ENCODE data around the gene CES2.
"Not testable (repeated sequence)": the region's sequence is repeated elsewhere in the genome, so short reads cannot be mapped to it uniquely, and the experiment has no call there.

CES2 gene

DNA sequence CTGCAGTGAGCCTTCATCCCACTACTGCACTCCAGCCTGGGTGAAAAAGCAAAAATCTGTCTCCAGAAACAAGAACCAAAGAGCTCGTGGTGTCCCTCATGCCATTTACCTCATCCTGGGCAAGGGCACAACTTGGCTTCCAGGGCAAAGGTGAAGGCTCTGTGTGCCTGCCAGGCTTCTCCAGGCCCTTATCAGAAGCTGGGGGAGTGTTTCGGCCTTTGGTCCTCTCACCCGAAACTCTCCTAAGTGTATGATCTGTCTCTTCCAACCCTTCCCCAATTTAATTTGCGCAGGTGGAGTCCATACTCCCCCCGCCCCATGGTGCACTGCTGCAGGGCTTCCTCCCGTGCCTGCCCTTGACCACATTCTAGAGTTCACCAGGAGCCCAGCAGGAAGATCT lies 1.1 kb downstream of the CES2 start:
- no peak for DNase-seq

DNA sequence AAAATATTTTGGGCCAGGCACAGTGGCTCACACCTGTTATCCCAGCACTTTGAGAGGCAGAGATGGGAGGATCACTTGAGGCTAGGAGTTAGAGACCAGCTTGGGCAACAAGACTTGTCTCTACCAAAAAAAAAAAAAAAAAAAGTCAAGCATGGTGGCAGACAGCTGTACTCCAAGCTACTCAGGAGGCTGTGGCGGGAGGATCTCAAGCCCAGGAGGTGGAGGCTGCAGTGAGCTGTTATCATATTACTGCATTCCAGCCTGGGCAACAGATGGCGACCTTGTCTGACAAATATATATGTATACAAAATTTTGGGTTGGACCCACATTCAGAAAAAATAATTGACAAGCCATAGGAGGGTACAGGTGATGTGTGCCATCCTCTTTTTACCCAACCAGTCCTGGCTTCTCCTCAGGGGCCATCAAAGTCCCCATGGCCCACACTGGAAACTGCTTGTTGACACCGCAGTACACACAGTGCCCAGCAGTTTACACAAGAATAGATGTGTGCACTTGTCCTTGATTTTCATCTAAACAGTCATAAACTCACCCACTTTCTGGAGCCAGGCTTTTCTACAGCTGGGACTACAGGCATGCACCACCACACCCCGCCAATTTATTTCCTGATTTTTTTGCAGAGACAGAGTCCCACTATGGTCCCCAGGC lies 1.7 kb downstream of the CES2 start:
- no peak for DNase-seq

DNA sequence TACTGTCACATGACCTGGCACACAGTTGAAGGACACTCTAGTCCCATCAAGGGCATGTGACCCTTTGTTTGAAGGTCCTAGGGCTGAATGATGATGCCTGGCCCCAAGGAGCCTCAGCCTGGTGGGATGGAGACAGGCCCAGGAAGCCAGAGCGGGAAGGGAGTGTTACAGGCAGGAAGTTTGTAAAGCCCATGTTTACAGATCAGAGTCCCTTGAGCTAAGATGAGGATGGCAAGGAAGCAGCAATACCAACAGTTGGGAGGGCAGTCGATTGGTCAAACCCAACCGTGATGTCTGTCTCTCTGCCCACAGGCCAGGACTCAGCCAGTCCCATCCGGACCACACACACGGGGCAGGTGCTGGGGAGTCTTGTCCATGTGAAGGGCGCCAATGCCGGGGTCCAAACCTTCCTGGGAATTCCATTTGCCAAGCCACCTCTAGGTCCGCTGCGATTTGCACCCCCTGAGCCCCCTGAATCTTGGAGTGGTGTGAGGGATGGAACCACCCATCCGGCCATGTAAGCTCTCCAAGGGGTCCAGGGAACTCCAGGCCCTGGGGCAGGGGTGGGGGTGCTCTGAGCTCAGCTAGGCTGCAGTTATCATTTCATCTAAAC lies 2.5 kb downstream of the CES2 start:
- DNase-seq = no peak

DNA sequence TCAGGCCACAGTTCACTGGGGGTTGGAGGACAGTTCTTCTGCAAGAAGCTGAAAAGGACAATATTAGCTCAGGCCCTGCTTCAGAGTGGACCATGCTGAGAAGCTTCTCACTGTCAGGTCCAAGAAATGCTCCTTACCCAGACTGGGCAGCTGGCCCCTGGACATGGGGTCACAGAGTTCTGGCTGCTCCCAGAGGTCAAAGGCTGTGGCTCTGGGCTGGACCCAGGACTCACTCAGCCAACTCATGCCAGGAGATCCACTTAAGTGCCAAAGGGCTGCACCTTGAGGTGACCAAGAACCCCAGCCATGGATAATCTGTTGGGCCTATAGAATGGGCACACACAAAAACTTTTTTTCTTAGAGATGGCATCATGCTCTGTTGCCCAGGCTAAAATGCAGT lies 4.0 kb downstream of the CES2 start:
- no peak for DNase-seq

DNA sequence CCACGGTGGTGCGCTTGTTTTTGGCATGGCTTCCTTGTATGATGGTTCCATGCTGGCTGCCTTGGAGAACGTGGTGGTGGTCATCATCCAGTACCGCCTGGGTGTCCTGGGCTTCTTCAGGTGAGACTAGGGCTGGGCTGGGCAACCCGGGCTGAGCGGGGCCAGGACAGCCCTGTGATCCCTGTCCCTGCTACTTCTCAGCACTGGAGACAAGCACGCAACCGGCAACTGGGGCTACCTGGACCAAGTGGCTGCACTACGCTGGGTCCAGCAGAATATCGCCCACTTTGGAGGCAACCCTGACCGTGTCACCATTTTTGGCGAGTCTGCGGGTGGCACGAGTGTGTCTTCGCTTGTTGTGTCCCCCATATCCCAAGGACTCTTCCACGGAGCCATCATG lies 4.9 kb downstream of the CES2 start:
- DNase-seq = no peak

DNA sequence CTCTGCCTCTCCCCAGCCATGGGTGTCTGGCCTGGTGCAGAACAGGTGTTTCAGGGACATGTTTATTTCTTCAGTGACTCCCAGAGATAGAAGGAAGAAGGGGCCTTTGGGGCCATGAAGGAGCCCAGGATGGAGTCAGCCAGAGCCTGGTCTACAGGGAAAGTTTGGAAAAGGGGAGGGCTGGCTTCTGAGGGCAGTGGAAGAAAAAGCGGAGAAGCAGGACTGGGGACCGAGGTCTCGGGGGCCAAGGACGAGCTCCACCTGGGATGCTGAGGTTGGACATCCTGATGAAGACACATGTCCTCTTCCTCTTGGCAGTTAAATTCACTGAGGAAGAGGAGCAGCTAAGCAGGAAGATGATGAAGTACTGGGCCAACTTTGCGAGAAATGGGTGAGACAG lies 7.7 kb downstream of the CES2 start:
- DNase-seq = no peak

DNA sequence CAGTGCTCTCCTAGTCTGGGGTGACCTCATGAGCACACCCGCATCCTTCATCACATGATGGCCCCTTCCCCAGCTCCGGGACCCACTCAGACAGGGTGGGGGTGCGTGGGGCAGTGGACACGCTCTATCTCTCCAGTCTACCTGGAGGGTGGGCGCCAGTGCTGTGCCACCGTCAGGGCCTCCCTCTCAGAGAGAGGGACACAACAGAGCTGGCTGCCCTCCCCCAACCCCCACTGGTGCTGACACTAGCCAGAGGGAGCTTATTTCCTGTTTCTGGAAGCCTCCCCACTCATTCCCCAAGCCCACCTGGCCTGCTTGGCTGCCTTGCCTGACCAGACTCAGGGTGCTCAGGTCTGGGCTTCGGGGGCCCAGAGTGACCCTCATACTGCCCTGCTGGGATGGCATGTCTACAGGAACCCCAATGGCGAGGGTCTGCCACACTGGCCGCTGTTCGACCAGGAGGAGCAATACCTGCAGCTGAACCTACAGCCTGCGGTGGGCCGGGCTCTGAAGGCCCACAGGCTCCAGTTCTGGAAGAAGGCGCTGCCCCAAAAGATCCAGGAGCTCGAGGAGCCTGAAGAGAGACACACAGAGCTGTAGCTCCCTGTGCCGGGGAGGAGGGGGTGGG lies 8.2 kb downstream of the CES2 start:
- DNase-seq = no peak

DNA sequence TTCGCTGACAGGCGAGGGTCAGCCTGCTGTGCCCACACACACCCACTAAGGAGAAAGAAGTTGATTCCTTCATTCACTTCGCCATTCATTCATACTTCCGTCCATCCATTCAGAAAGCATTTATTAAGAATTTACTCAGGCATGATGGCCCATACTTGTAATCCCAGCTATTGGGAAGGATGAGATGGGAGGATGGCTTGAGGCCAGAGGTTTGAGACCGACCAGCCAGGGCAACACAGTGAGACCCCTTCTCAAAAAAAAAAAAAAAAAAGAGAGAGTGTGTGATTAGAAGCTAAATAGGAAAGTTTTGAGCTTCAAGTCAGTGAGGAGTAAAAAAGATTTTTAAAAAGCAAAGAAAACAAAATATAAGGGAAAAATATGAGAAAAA lies 8.7 kb downstream of the CES2 start:
- no peak for DNase-seq

DNA sequence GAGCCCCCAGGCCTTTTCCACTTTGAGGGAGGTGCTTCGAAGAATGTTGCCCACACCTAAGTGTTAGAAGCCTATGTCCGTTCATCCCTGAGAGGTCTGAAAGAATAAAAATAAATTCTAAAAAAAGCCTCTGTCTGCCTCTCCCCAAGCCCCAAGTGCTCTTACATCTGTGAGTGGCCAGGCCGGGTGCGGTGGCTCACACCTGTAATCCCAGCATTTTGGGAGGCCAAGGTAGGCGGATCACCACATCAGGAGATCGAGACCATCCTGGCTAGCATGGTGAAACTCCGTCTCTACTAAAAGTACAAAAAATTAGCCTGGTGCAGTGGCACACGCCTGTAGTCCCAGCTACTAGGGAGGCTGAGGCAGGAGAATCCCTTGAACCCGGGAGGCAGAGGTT lies 9.7 kb downstream of the CES2 start:
- not testable (repeated sequence) for DNase-seq

DNA sequence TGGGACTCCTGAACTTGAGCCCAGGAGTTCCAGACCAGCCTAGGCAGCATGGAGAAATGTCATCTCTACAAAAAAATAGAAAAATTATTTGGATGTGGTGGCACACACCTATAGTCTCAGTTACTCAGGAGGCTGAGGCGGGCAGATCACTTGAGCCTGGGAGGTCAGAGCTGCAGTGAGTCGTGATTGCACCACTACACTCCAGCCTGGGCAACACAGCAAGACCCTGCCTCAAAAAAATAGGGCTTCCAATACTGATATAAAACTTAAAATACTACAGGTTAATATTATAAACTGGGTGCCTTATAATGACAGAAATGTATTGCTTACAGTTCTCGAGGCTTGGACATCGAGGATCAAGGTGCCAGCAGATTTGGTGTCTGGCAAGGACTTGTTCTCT lies 10.6 kb downstream of the CES2 start:
- no peak for DNase-seq

DNA sequence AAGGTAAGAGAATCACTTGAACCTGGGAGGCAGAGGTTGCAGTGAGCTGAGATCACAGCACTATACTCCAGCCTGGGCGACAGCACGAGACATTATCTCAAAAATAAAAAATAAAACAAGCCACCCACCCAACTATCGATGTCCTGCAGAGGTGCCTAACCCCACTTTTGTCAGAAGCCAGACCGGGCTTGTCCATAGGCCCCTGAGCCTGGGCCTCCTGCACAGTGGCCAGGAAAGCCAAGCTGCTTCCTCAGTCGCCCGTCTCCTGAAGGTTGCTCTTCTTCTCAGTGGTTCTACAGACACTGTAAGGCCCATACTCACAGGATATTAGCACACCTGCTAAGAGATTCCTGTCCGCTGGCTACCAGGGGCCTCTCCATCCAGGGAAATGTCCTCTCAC lies 11.2 kb downstream of the CES2 start:
- no peak for DNase-seq

DNA sequence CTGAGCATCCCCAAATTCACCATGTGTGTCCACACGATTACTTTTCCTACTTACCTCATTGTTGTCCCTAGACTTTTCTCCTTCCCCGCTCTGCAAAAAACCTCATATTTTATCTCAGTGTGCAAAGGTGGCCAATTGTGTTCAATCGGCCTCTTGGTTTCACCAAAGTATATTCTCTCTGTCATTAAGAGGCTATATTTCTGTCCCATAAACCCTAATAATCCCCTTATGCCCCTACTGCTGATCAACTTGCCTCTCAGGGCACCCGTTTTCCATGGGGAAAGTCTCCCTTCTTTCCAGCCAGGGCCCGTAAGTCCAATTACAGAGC lies 11.6 kb downstream of the CES2 start:
- no peak for DNase-seq

DNA sequence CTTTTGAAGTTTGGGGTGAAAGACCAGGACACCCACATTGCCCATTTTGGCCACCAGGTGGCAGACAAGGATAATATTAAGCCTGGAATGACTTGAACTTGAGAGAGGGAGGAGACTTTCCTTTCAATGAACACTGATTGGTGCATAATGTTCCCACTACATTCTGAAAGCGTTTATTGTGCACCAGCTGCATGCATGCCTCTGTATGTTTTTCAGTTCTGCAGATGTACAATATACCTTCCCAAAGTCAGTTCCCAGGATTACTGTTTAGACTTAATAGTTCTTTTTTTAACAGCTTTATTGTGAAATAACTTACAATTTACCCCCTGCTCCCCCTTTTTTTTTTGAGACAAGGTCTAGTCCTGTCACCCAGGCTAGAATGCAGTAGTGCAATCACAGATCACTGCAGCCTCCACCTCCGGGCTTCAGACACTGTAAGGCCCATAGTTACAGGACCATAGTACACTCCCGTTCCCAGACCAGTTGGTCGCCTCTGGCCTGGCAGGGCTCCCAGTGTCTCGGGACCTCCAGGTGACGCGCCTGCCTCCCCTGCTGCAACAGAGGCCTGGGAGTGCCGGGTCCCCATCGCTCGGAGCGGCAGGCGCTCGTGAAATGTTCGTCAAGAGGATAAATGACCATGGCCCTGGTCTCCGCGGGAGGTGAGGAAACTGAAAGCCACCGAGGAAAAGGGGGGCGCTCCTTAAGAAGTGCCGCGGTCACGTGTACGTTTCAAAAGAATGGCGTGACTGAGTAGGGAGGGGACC lies 12.2 kb downstream of the CES2 start:
- peak; percentile 80 for DNase-seq

DNA sequence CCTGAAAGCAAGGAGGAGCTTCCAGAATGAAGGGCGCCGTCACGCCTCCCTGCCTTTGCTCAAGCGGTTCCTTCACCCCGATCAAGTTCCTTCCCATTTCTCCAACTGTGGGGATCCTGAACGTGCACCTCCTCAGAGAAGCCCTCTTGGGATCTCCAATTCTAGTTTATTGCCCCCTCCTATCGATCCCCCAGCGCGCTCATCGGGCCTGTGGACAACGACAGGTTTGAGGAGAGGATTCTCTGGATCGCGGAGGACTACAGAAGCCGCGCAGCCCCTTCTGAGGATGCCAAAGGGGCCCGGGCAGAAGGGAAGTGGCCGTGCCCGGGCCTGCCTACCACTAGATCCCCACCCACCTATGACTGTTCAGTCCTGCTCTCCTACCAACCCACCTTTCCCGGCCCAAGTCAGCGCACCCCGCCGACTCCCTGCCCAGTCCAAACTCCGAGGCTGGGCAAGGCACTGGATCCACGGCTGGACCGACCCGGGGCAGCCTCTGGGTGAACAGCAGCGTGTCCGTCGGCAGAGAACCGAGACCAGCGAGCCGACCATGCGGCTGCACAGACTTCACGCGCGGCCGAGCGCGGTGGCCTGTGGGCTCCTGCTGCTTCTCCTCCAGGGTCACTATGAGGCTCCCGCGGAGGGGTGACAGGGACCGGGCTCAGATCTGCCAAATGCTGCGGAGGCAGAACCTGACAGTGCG lies 13.0 kb downstream of the CES2 start:
- DNase-seq = no peak

DNA sequence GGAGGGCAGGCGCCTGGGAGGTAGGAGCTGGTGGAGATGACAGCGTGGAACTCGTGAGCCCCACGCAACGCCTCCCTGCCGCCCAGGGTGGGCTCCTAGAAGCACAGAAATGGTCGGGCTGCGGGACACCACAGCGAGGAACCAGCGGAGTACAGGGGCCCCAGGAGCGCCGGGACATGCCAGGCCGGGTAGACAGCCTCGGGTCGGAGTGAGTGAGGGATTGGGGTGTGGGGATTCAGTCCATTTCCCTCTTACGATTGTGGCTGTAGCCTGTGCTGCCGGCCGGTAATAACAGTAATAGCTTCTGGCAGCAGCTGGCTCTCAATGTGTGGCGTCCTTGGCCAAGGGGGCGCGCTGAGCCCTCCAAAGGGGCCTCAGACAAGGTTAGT lies 13.5 kb downstream of the CES2 start:
- DNase-seq = no peak

DNA sequence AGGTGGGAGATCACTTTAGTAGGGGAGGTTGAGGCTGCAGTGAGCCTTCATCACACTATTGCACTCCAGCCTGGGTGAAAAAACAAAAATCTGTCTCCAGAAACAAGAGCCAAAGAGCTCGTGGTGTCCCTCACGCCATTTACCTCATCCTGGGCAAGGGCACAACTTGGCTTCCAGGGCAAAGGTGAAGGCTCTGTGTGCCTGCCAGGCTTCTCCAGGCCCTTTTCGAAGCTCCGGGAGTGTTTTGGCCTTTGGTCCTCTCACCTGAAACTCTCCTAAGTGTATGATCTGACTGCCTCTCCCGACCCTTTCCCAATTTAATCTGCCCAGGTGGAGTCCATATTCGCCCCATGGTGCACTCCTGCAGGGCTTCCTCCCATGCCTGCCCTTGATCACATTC lies 14.2 kb downstream of the CES2 start:
- DNase-seq = no peak

DNA sequence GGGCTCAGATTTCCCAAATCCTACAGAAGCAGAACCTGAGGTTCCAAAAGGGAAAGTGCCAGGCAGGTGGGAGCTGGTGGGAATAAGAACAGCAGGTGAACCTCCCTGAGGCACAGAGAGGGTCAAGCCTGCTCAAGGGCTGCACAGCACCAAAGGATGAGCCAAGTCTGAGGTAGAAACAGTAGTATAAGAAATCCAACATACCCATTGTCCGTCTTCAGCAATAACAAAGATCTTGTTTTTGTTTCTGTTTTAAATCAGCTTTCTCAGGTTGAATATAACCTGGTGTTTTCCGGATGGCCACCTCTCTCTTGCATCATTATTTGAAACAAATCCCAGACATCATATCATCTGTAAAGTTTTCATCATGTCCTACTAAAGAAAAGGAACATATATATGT lies 15.1 kb downstream of the CES2 start:
- no peak for DNase-seq

DNA sequence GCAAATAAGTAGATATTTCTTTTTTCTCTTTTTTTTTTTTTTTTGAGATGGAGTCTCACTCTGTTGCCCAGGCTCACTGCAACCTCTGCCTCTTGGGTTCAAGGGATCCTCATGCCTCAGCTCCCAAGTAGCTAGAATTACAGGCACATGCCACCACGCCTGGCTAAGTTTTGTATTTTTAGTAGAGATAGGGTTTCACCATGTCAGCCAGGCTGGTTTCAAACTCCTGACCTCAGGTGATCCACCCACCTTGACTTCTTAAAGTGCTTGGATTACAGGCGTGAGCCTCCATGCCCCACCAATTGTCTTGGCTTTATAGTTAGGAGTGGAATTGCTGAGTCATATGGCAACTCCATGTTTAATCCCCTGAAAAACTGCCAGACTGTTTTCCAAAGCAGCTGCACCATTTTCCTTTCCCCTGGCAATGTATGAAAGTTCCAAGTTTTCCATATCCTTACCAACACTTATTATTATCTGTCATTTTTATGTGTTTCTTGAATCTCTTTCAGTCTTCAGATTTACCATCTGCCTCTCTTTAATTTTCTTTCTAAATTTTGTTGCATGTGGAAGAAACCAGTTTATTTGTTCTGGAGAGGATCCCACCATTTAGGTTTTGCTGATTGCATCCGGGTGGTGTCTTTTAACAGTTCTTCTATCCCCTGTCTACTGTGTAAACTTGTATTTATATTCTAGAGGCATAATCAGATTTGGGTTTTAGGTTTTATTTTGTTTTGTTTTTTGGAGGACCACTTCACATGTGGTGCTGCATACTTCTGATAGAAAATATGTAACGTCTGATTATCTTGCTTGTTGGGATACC lies 15.9 kb downstream of the CES2 start:
- DNase-seq = no peak

DNA sequence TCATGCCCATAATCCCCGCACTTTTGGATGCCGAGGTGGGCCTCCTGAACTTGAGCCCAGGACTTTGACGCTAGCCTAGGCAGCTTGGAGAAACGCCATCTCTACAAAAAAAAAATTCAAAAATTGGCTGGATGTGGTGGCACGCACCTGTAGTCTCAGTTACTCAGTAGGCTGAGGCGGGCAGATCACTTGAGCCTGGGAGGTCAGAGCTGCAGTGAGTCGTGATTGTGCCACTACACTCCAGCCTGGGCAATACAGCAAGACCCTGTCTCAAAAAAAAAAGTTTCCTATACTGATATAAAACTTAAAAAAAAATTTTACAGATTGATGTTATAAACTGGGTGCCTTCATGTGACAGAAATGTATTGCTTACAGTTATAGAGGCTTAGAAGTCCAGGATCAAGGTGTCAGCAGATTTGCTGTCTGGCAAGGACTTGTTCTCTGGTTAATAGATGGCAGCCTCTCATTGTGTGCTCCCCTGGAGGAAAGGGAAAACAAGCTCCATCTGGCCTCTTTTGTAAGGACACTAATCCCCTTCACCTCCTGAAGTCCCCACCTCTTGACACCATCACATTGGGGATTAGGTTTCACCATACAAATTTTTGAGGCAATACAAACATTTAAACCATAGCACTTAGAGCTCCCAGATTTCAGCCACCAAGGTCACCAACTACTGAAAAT lies 17.3 kb downstream of the CES2 start:
- no peak for DNase-seq

DNA sequence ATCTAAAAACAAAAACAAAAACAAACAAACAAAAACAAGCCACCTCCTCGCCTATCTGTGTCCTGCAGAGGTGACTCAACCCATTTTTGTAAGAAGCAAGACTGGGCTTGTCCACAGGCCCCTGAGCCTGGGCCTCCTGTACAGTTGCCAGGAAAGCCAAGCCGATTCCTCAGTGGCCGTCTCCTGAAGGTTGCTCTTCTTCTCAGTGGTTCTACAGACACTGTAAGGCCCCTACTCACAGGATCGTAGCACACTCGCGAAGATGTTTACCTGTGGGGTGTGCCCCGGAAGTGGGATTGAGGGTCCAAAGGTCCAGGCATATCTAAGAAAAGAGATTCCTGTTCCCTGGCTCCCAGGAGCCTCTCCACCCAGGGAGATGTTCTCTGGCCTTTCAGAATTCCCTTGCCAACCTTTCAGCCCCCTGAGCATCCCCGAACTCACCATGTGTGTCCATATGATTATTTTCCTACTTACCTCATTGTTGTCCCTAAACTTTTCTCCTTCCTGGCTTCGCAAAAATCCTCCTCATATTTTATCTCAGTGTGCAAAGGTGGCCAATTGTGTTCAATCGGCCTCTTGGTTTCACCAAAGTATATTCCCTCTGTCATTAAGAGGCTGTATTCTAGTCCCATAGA lies 18.3 kb downstream of the CES2 start:
- no peak for DNase-seq

DNA sequence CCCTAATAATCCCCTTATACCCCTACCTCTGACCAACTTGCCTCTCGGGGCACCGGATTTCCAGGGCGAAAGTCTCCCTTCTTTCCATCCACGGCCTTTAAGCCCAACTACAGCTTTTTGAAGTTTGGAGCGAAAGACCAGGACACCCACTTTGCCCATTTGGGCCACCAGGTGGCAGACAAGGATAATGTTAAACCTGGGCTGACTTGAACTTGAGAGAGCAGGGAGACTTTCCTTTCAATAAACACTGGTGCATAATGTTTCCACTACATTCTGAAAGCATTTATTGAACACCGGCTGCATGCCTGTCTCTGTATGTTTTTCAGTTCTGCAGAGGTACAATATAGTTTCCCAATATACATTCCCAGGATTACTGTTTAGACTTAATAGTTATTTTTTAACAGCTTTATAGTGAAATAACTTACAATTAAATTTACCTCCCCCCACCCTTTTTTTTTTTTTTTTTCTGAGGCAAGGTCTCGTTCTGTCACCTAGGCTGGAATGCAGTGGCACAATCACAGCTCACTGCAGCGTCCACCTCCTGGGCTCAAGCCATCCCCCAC lies 18.9 kb downstream of the CES2 start:
- peak; percentile 69 for DNase-seq

Measured in stimulated activated CD4-positive, alpha-beta T cell treated with anti-CD3 and anti-CD28 coated beads, Interleukin-12 subunit alpha, Interleukin-12 subunit beta, amount 100 ng/mL, for 4 hours (primary cell).